ENCODE results near the gene CCDC116.
A peak's percentile ranks its signal among the peaks of the same experiment; 100 is the strongest.
"Not testable (repeated sequence)": the region's sequence is repeated elsewhere in the genome, so short reads cannot be mapped to it uniquely, and the experiment has no call there.

The CCDC116 gene

DNA sequence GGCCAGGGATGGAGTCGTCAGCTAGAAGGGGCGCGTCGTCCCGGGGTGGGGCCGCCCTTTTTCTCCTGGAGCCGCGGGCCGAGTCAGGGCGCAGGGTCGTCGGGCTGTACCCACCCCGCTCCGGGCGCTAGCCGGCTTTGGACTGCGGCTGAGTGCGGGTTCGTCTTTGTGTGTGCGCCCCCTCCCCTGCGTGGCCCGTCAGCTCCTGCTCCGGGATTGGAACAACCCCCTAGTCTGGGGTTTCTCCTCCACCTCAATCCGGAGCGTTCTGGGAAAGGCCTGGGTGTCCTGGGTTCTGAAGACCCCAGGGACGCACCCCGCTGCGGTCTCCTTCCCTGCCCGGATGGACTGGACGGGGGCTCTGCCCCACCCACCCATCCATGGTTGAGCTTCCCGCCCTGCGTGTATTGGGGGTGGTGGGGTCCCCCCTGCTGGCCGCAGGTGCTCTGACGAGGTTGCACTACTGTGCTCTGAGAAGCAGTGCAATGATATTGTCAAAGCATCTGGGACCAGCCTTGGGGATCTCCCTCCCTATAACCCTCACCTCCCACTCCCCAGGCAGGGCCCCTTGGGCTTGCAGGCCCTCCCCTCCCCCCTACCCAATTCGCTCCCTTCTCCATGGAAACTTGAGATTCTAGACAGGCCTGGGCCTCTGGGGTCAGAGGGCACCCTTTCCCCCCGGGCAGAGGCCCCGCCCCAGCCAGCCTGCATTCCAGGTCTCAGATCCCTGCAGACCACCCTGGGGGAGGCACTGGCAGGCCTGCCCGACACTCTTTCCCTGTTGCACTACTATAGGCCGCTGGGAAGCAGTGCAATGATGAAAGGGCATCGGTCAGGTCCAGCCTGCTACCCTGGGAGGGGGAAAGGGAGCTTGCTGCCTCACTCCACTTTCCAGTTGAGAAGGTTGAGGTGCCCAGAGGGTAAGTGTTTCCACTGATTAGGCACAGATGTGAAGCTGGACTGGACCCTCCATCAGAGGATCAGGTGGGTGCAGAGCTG, 20.3 kb downstream of the CCDC116 start:
- DNase-seq, result no peak

DNA sequence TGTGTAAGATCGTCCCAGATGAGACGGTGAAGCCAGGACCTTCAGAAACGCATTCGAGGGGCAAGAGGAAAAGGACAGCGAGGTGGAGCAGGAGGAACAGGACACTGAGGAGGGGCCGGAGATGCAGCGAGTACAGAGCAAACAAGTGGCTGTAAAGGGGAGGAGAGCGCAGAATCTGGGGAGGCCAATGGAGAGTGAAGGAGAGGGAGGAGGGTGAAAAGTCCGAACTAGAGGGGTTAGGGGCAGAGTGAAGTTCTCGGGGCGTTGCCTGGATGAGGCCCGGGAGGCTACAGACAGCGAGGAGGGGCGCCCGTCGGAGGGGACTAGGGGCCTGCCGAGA, 24.4 kb downstream of the CCDC116 start:
- DNase-seq, result no peak

DNA sequence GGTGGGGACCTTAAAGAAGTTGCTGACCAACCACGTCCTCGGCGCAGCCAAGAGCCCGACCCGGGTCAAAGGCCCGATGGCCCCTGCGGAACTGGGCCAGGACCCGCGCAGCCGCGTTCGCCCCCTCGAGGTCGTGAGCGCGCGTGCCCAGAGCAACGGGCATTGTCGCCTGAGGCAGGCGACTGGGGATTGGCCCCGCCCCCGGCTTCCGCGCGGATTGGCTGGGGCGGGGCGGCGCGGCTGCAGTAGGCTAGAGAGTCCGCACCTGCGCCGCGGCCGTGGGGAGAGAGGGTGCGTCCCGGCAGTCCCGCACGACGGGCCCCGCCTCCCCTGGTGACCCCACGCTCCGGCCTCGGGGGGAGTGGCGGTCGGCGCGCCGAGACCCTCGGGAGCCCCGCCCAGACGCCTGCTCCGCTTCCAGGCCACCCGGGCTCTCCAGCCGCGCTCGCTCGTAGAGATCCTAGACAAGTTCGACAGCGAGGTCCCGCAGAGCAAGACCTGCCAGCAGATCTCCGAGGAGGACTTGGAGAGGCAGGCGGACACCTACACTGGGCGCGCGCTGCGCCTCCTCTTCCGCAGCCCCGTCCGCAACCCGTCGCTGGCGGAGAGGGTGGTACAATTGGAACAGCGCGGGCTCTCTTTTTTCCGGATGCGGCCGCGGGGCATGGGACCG, 24.9 kb downstream of the CCDC116 start:
- peak; percentile 45 for DNase-seq

DNA sequence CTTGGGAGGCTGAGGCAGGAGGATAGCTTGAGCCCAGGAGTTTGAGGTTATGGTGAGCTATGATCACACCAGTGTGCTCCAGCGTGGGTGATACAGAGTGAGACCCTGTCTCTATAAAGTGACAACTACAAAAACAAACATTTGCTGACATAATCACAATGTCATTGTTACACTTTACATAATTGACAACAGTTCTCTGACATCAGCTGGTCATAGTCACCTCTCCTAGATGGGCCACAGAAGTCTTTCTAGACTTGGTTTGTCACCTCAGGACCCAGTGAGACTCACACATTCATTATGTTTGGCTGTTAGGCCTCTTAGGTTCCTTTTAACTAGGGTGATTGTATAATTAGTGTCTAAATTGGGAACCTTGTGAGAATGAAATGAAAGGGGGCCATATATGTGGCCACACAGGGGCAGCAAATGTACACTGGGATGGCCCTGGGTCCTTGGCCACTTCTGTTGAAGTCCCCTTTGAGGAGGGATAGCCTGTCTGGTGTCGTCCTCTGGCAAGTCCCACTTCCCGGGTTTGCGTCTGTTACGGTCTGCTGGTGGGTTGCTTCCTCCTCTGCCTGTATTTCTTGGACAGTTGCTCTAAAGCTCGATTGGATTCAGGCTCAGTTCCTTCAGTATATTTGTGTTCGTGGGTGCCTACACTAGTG, 27.4 kb downstream of the CCDC116 start:
- no peak for DNase-seq

DNA sequence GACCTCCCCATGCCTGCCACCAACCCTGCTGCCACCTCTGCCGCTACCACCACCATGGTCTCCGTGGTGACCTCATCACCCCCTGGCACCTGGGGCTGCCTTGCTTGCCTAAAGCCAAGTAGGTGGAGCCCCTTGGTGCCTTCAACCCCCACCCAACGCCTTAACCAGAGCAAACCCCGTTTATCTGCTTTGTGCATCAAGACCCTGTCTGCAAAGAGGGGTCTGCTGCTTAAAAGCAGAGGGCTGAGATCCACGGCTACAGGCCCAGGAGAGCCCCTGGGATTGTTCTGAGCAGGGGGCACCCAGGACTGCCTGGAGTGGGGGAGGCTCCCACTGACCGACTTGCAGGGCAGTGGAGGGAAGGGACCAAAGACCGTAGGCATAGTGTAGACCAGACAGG, 28.3 kb downstream of the CCDC116 start:
- DNase-seq, result no peak

DNA sequence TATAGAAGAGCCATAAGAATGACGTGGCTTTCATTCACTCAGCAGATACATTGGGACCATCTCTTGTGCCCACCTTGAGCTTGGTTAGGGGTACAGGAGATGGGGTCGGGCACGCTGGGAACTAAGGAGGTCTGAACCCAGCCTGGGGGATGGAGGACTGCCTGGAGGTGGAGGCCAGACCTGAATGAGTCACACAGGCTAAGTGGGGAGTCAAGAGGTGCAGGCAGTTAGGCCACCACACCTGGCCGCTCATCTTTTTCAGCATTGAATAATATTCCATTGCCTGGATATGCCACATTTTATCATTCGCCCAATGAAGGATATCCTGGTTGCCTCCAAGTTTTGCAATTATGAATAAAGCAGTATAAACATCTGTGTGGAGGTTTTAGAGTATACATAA, 29.4 kb downstream of the CCDC116 start:
- DNase-seq, result no peak

DNA sequence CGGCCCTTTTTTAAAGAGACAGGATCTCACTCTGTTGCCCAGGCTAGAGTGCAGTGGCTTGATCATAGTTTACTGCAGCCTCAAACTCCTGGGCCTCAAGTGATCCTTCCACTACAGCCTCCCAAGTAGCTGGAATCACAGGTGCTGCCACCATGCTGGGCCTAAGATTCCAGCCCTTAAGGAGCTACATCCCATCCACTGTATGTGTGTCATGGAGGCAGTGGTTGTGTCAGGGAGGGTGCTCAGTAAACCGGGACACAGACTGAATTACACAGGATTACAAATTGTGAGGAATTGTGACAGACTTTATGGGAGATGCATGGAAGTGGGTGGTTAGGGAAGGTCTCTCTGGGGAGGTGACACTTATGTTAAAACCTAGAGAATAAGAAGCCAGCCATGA, 31.2 kb downstream of the CCDC116 start:
- no peak for DNase-seq

DNA sequence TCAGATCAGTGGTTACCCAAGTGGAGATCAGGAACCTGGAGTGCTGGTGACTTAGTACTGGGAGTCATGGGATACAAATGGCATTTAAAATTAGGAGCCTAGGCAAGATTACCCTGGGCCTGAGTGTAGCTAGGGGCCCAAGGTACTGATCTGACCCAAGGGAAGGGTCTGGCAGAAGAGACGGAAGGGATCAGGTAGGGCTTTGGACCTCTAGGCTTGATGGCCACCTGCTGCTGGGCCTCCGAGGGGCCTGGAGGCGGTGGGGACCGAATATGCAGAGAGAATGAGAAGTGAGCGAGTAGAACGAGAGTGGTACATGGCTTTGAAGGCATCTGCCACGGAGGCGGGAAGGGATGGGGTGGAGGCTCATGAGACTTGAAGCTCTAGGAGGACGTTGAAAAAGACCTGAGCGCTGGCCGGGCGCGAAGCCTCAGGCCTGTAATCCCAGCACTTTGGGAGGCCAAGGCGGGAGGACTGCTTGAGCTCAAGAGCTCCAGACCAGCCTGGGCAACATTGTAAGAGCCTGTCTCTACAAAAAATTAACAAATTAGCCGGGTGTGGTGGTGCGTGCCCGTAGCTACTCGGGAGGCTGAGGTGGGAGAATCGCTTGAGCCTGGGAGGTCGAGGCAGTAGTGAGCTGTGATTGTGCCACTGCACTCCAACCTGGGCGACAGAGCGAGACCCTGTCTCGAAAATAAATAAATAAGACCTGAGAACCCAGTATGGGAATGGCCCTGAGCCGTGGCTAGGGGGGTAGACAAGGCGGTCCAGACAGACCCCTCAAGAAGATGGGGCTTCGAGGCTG, 32.7 kb downstream of the CCDC116 start:
- no peak for DNase-seq

DNA sequence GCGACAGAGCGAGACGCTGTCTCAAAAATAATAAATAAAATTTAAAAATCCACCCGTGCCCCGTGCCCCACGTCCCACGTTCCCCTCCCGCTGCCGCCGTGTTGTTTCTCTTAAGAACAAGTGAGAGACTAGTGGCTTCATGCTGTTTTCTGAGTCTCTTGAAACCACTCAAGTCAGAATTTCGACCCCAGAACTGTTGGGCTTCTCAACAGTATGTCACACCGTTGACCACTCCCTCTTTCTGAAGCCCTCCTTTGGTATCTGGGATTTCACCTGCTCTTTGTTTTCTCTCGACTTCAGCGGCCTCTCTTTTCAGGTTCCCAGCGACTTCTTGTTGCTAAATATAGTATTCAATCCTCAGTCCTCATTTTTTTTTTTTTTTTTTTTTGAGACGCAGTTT, 34.2 kb downstream of the CCDC116 start:
- DNase-seq, result no peak

DNA sequence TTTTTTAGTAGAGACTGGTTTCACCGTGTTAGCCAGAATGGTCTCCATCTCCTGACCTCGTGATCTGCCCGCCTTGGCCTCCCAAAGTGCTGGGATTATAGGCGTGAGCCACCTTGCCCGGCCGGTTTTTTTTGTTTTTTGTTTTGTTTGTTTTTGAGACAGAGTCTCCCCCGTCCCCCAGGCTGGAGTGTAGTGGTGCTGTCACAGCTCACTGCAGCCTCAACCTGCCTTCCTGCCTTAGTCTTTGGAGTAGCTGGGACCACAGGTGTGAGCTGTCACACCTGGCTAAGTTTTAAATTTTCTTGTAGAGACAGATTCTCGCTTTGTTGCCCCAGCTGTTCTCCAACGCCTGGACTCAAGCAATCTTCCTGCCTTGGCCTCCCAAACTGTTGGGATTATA, 36.5 kb downstream of the CCDC116 start:
- no peak for DNase-seq

DNA sequence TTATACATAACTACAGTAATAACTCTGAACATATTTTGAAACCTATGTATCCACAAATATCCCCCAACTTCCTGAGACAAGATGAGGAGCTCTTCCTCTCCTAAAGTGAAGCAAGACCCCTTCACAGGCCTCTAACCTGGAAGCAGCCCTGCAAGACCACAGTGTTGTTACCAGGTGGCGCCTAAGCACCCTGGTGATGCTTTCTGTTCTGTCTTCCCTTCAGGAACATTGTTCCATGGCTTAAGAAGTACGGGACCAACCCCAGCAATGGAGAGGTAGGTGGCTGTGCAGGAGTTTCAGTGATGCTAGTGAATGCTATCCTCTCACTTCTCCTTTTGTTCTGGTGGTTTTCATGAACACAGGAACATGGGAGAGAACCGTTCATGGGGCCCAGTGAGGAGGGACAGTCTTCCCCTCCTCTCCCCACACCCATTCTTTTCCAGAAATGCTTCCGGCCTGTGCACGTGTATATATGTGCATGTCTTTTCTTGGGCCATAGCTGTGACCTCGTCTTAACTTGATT, 39.6 kb downstream of the CCDC116 start:
- DNase-seq, result no peak

DNA sequence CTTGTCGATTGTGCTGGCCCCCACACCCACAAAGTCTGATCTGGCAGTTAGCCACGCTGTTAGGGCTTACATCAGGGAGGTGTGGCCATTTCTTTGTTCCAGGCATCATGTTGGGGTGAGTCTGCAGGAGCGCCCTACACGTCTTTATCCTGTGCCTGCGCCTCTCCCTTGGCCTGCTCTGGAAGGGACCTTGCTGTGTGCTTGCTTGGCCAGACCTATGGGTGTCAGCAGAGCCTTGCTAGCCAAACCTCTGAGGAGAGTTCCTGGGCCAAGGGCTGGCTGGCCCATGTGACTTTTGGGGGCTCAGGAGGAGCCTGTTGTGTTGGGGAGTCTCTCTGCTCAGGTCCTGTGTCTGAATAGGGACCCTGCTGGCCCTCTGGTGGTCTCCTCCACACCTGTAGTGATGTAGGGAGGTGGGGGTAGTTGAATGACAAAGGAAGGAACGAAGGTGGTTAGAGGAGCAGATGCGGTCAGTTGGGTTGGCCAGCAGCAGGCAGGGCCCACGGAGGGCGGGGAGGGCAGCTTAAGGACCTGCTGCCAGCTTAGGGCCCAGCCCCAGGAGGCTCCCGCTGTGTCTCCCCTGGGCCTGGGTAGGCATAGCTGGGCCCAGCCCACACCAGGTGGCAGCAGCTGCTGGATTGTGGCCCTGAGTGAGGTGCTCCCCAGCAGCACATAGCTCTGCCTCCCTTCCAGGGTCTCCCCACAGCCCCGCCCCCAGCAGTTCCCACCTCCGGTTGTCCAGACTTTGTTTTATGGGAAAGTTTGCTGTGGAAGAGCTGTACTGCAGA, 41.2 kb downstream of the CCDC116 start:
- no peak for DNase-seq

DNA sequence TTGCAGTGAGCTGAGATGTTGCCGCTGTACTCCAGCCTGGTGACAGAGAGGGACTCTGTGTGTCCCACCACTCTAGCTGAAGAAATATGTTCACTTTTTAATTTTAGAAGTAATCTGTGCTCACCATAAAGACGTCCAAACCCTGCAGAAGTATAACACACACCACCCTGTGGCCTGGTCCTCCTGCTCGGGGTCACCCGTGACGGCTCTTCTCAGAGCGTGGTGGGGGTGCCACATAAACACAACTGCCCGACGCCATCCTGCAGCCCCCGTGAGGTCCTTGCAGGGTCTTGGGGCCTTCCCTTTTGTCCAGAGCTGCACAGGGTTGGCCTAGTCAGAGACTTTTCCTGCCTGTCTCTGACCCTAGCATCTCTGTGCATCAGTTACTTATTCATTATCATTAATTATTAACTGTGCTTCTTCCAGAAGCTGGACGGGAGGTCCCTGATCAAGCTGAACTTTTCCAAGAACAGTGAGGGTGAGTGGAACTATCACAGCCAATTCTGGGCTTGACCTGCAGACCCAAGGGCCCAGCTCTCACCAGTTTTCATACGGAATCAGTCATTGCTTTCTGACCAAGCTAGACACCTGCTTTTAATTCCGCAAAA, 42.2 kb downstream of the CCDC116 start:
- no peak for DNase-seq

DNA sequence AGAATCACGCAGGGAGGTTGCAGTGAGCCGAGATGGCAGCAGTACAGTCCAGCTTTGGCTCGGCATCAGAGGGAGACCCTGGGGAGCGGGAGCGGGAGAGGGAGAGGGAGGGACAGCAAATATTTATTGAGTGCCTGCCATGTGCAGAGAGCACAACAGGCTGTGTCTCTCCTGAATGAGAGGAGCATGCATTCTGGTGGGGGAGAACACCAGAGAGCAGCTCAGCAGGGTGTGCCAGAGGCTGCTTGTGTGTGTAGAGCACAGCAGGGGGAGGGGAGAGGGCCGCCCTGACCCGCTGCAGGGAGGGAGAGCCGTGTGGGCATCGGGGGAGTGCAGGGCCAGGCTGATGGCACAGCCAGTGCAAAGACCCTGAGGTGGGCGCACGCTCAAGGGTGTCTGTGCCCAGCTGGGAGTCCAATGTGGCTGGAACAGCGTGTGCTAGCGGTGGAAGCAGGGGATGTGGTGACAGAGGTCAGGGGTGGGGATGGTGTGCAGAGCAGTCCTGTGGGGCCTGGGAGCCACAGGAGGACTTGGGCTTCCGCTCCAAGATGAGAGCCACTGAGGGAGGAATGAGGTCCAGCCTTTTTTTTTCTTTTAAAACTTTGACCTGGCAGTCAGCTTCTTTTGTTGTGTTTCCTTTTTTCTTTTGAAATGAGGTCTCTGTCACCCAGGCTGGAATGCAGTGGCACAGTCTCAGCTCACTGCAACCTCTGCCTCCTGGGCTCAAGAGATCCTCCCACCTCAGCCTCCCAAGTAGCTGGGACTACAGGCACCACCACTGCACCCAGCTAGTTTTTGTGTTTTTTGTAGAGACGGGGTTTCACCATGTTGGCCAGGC, 45.3 kb downstream of the CCDC116 start:
- no peak for DNase-seq

DNA sequence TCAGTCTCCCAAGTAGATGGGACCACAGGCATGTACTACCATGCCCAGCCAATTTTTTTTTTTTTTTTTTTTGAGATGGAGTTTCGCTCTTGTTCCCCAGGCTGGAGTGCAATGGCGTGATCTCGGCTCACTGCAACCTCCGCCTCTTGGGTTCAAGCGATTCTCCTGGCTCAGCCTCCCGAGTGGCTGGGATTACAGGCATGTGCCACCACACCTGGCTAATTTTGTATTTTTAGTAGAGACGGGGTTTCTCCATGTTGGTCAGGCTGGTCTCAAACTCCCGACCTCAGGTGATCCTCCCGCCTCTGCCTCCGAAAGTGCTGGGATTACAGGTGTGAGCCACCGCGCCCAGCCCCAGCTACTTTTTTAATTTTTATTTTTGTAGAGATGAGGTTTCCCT, 46.3 kb downstream of the CCDC116 start:
- DNase-seq, result not testable (repeated sequence)

DNA sequence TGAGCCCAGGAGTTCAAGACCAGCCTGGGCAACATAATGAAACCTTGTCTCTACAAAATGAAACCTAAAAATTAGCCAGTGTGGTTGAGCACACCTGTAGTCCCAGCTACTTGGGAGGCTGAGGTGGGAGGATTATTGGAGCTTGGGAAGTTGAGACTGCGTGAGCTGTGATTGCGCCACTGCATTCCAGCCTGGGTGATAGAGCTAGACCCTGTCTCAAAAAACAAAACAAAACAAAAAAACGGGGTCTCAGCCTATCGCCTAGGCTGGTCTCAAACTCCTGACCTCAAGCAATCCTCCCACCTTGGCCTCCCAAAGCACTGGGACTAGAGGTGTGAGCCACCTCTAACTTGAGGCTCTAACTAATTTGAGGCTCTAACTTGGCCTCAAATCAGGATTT, 46.8 kb downstream of the CCDC116 start:
- DNase-seq, result no peak

DNA sequence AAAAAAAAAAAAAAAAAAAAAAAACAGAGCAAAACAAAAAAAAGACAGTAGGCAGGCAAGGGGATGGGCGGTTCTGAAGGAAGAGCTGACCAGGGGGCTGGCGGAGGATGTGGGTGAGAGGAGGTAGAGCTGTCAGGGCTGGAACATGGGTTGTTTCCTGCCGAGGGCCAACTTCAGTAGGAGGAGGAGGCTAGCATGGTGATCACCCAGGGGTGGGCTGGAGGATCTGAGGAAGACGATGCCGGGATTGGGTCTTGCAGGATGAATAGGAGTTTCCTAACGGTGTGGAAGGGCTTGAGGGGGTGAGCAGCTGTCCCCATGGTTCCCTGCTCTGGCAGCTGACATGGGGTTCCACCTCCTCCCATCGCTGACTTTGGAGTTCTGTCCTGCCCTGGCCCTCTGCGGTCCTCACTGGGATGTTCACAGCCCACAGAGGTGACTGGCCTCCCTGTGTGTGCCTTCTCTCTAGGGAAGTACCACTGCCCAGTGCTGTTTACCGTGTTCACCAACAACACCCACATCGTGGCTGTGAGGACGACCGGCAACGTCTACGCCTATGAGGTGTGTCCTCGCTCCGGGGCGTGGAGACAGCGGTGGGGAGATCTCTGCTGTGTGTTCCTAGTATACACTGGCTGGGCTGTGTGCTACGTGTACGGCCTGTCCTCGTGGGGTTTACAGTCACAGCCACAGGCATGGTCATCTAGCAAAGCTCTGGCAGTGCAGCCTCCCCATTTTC, 48.4 kb downstream of the CCDC116 start:
- DNase-seq, result no peak

DNA sequence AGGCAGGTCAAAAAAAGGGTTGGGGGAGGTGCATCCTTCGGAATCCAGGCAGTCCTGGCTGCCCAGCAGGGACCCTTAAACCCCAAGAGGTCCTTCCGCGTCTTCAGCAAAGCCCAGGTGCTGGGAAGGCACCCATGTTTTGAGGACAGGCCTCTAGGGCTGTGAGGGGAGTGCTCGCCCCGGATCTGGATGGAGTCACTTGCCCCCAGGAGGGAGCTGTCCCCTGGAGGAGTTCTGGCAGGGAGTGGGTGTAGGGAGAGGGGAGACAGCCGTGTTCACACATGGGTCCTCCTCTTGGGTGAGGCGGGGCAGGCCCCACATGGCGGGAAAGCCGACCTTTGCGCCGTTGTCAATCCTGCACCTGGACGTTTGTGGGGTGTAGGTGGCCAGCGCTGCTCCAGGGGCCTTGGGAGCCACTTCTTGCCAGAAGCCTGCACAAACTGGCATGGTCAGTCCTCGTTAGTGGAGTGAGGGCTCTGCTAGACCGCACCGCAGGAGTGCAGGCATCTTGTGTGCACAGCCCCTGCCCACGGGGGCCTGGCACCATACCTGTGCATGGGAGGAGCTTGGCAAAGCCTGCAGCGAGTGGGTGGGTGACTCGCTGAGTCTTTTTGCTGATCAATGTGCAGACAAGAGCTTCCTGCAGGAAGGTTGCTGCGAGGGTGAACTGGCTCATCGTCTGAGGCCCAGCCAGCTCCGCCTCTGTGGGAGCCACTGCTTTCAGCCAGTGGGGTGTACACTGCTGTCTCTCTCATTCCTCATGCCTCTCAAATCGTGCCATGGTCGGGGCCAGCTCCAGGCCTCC, 49.2 kb downstream of the CCDC116 start:
- no peak for DNase-seq
